Uterine smooth muscle cell (primary cell): ENCODE results near the gene SYCN. TPM values are rescaled to one million over a fixed set of nuclear protein-coding genes. Genes with fewer than 3 reads are reported as not detected.

ENCODE experiments used
- total RNA-seq: library from RNA; depleted of rRNA; stranded (reverse); fragments of >200 nt; gene quantifications from 2 replicates; pipeline ENCODE4 v1.2.3, GENCODE V29; 2014

The SYCN gene, protein sequence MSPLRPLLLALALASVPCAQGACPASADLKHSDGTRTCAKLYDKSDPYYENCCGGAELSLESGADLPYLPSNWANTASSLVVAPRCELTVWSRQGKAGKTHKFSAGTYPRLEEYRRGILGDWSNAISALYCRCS
- total RNA-seq: not detected in 2 replicates

GRCh38 chr19:39203372-39204341 is at the start of gene SYCN:
Gene SYCN, minus strand, starts transcription at chr19:39204263. Its CDS starts 9 bp downstream, at chr19:39204254.

GRCh38 chr19:39248806-39249205 is 44.7 kb upstream of the SYCN start, which contains the start of gene IFNL4:
Gene IFNL4, minus strand, starts transcription at chr19:39248856.

GRCh38 chr19:39244410-39245100 is 40.5 kb upstream of the SYCN start, which contains the start of gene IFNL3:
Gene IFNL3, minus strand, starts transcription at chr19:39245006. Its CDS starts 39 bp downstream, at chr19:39244967.

DNA sequence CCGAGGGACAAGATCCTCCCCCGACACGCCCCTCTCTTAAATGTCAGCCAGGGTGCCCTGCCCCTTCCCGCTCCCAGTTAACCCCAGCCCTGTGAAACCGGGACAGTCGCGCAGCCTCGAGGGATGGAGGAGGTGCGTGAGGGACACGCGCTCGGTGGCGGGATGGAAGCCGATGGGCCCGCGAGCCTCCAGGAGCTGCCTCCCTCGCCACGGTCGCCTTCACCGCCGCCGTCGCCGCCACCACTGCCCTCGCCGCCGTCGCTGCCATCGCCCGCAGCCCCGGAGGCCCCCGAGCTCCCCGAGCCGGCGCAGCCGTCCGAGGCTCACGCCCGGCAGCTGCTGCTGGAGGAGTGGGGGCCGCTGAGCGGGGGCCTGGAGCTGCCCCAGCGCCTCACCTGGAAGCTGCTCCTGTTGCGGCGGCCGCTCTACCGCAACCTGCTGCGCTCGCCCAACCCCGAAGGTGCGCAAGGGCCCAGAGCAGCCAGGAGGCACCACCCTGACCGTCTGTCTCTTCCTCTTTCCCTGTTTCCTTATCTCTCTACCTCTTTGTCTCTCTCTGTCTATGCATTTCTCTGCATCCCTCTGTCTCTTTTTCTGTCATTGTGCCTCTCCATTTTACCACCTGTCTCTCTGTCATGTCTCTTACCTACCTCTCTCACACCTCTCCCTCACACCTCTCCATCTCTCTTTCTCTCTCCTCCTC is 7.1 kb downstream of the SYCN start, which contains the start of gene NCCRP1:
Gene NCCRP1 (plus strand): TSS at position 105 of the 703 bp plus-strand sequence. CDS start 19 bp downstream, at position 124.

Other genes starting within 250 kb of the SYCN start
- 33.9 and 45.4 TPM in 2 replicates for gene FBXO17, start 228.5 kb downstream of the SYCN start, total RNA-seq
- 1.3 and 3.4 TPM in 2 replicates for gene FBXO27, start 171.7 kb downstream of the SYCN start, total RNA-seq
- 0.33 and 0.87 TPM in 2 replicates for gene ACP7, start 119.9 kb downstream of the SYCN start, total RNA-seq
- gene PAK4, start 78.5 kb downstream of the SYCN start, total RNA-seq: 11.6 and 14.0 TPM in 2 replicates
- gene NCCRP1, start 7.3 kb downstream of the SYCN start, total RNA-seq: not detected in 2 replicates
- not detected in 2 replicates for gene IFNL3, start 40.7 kb upstream of the SYCN start, total RNA-seq
- gene IFNL4, start 44.6 kb upstream of the SYCN start, total RNA-seq: not detected in 2 replicates
- not detected in 2 replicates for gene IFNL2, start 64.1 kb upstream of the SYCN start, total RNA-seq
- gene IFNL1, start 92.1 kb upstream of the SYCN start, total RNA-seq: not detected in 2 replicates
- gene LRFN1, start 116.6 kb upstream of the SYCN start, total RNA-seq: 0.25 TPM in 1 of 2 replicates, not detected in the other
- 0.44 and 0.50 TPM in 2 replicates for gene GMFG, start 131.8 kb upstream of the SYCN start, total RNA-seq
- gene SAMD4B, start 138.2 kb upstream of the SYCN start, total RNA-seq: 59.9 and 60.4 TPM in 2 replicates
- gene PAF1, start 186.8 kb upstream of the SYCN start, total RNA-seq: 38.4 and 55.6 TPM in 2 replicates
- 15.2 and 20.6 TPM in 2 replicates for gene MED29, start 187.1 kb upstream of the SYCN start, total RNA-seq
- 1.8 and 3.0 TPM in 2 replicates for gene ZFP36, start 202.6 kb upstream of the SYCN start, total RNA-seq
- 9.0 and 16.4 TPM in 2 replicates for gene PLEKHG2, start 208.4 kb upstream of the SYCN start, total RNA-seq
- 111 and 167 TPM in 2 replicates for gene RPS16, start 231.7 kb upstream of the SYCN start, total RNA-seq
- 63.1 and 67.6 TPM in 2 replicates for gene SUPT5H, start 241.3 kb upstream of the SYCN start, total RNA-seq